Neuronal stem cell (in vitro differentiated cells): ENCODE measurements around the gene CAMTA1.

Source experiments
- DNase-seq: peaks from one replicate; pipeline ENCODE4 v3.0.0-alpha.2; 2013; ENCODE audit warnings: low spot score
- H2AFZ ChIP-seq: one replicate; pipeline ENCODE4 v1.6.1; 2013; ENCODE audit warnings: mild to moderate bottlenecking, low read length, inconsistent platforms
- H2AK5ac ChIP-seq: 2 replicates; pipeline ENCODE4 v1.6.1; 2013; ENCODE audit warnings: low read depth, mild to moderate bottlenecking, inconsistent platforms, low read length, moderate library complexity, mixed read lengths
- H2BK120ac ChIP-seq: 2 replicates; pipeline ENCODE4 v1.6.1; 2013; ENCODE audit warnings: low read depth, mild to moderate bottlenecking, inconsistent platforms, low read length, moderate library complexity, mixed read lengths
- H2BK12ac ChIP-seq: one replicate; pipeline ENCODE4 v1.6.1; 2013; ENCODE audit warnings: low read length, inconsistent platforms
- H2BK15ac ChIP-seq: 2 replicates; pipeline ENCODE4 v1.6.1; 2013; ENCODE audit warnings: mild to moderate bottlenecking, low read length, inconsistent platforms, mixed read lengths
- H2BK5ac ChIP-seq: one replicate; pipeline ENCODE4 v1.6.1; 2013; ENCODE audit warnings: inconsistent platforms, mild to moderate bottlenecking, low read length, moderate library complexity
- H3K14ac ChIP-seq: one replicate; pipeline ENCODE4 v1.6.1; 2013; ENCODE audit warnings: low read length, inconsistent platforms
- H3K18ac ChIP-seq: 2 replicates; pipeline ENCODE4 v1.6.1; 2013; ENCODE audit warnings: low read length, inconsistent platforms
- H3K23ac ChIP-seq: 2 replicates; pipeline ENCODE4 v1.6.1; 2013; ENCODE audit warnings: low read depth, mild to moderate bottlenecking, mixed read lengths, low read length, inconsistent platforms; ENCODE audit not compliant: poor library complexity
- H3K27ac ChIP-seq: replicated peaks from 3 replicates; pipeline ENCODE4 v1.5.1; 2013; ENCODE audit warnings: low read length, inconsistent platforms
- H3K27me3 ChIP-seq, 3 experiments: 2 replicates each; pipeline ENCODE4 v1.6.1; 2013; ENCODE audit warnings: low read length in 3 of 3, mild to moderate bottlenecking in 2 of 3, inconsistent platforms in 1 of 3, low read depth in 1 of 3, mixed read lengths in 1 of 3, moderate library complexity in 1 of 3; ENCODE audit not compliant: control insufficient read depth in 3 of 3, insufficient read depth in 3 of 3
- H3K36me3 ChIP-seq, 2 donors: replicated peaks in 1 of 2; 2 replicates each; pipeline ENCODE4 v1.6.1; 2013; ENCODE audit warnings: low read length in 2 of 2; ENCODE audit not compliant: control insufficient read depth in 2 of 2, insufficient read depth in 2 of 2
- H3K4ac ChIP-seq: 2 replicates; pipeline ENCODE4 v1.6.1; 2013; ENCODE audit warnings: inconsistent platforms, mild to moderate bottlenecking, low read length, moderate library complexity
- H3K4me1 ChIP-seq, 2 donors: 1 replicate in 1 of 2; 2 replicates in 1 of 2; pipeline ENCODE4 v1.6.1; 2013; ENCODE audit warnings: low read length in 2 of 2, low read depth in 1 of 2; ENCODE audit not compliant: control insufficient read depth in 2 of 2, insufficient read depth in 1 of 2
- H3K4me2 ChIP-seq: one replicate; pipeline ENCODE4 v1.6.1; 2013; ENCODE audit warnings: mild to moderate bottlenecking, low read length, inconsistent platforms; ENCODE audit not compliant: insufficient read depth, poor library complexity, severe bottlenecking
- H3K4me3 ChIP-seq, 2 donors: 2 replicates each; pipeline ENCODE4 v1.5.1; 2013; ENCODE audit warnings: low read length in 2 of 2, mild to moderate bottlenecking in 2 of 2, inconsistent platforms in 1 of 2, moderate library complexity in 1 of 2
- H3K79me1 ChIP-seq: one replicate; pipeline ENCODE4 v1.6.1; 2013; ENCODE audit warnings: low read depth, mild to moderate bottlenecking, inconsistent platforms, low read length, moderate library complexity
- H3K9ac ChIP-seq: one replicate; pipeline ENCODE4 v1.6.1; 2013; ENCODE audit warnings: mild to moderate bottlenecking, low read depth, low read length, inconsistent platforms; ENCODE audit not compliant: poor library complexity
- H3K9me3 ChIP-seq, 2 donors: replicated peaks in 1 of 2; 2 replicates each; pipeline versions ENCODE3 to v1.6.1; 2013; ENCODE audit warnings: low read length in 2 of 2, mild to moderate bottlenecking in 2 of 2, inconsistent platforms in 1 of 2, low read depth in 1 of 2, mixed read lengths in 1 of 2, moderate library complexity in 1 of 2; ENCODE audit not compliant: control insufficient read depth in 2 of 2, insufficient read depth in 1 of 2
- H4K8ac ChIP-seq: one replicate; pipeline ENCODE4 v1.6.1; 2013; ENCODE audit warnings: low read depth, mild to moderate bottlenecking, inconsistent platforms, low read length, moderate library complexity
- H4K91ac ChIP-seq: one replicate; pipeline ENCODE4 v1.6.1; 2013; ENCODE audit warnings: low read length, low read depth, mild to moderate bottlenecking, inconsistent platforms; ENCODE audit not compliant: poor library complexity
- WGBS, 2 donors: extraction: QIAGEN DNeasy Blood & Tissue Kit; methylation state at CpG; one replicate each; pipeline ENCODE4 v1.1.7; 2013; ENCODE audit warnings: missing lambda C conversion rate in 2 of 2, mixed read lengths in 1 of 2; ENCODE audit not compliant: insufficient read length in 2 of 2, insufficient replicate concordance in 1 of 2; ENCODE audit errors: extremely low coverage in 2 of 2; 5-methylcytosine and 5-hydroxymethylcytosine counted together

Gene CAMTA1

DNA sequence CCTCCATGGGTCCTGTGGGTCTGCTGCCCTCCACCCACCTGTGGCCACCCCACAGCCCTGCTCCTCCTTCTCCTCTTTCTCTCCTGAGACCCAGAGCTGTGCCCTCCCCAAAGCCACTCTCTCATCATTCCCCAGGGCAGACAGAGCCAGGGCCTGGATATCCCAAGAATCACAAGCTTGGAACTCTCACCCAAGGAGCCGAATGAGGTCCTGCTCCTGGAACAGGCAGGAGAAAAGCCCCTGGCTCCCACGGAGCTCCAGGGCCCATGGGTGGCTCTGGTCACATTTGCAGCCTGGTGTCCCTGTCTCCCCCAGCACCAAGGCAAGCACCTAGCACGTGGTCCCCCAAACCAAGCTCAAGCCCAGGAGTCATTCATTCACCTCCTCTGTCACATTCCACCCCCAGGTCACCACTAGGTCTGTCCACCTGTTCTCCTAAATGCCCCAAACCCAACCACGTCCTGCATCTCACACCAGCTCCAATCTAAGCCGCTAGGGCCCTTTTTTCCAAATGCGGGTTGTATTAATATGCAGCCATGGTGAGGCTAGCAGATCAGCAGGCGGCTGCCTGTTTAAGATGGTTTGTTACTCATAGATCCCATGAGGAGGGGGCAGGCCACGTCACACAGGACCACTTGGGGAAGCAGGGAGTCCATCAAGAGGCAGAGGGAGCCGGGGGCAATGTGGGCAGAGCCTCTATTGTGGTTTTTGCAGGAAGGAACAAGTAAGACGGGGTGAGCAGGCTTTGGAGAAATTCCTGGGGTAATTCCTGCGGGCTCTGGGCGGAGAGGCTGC lies 770.3 kb downstream of the CAMTA1 start:
- Histone ChIP-seq H2AK5ac (no peak overlapping the region), H3K36me3 (no peaks in the 10 kb centered on the region), H3K4me1 (peaks cover 0 to 3% of the 10 kb centered on the region in 2 donors), H3K18ac (peak overlapping the region; percentile 33), H2BK120ac (no peak overlapping the region), H3K14ac (no peak overlapping the region), H4K91ac (no peak overlapping the region), H3K9me3 (no peaks in the 10 kb centered on the region), H2BK15ac (no peak overlapping the region), H3K4me2 (no peak overlapping the region), H3K79me1 (no peaks in the 10 kb centered on the region), H4K8ac (no peak overlapping the region), H2BK5ac (no peak overlapping the region), H3K4me3 (no peak overlapping the region), H2BK12ac (no peak overlapping the region), H3K4ac (no peak overlapping the region), H3K27ac (no peak overlapping the region), H2AFZ (no peak overlapping the region), H3K27me3 (peaks cover 0 to 24% (median 0%) of the 10 kb centered on the region in 3 experiments), H3K9ac (no peak overlapping the region), H3K23ac (no peak overlapping the region)
- DNase-seq = no peak
- WGBS, 2 donors = no CpG with 5 or more reads among the region's 12 CpGs

DNA sequence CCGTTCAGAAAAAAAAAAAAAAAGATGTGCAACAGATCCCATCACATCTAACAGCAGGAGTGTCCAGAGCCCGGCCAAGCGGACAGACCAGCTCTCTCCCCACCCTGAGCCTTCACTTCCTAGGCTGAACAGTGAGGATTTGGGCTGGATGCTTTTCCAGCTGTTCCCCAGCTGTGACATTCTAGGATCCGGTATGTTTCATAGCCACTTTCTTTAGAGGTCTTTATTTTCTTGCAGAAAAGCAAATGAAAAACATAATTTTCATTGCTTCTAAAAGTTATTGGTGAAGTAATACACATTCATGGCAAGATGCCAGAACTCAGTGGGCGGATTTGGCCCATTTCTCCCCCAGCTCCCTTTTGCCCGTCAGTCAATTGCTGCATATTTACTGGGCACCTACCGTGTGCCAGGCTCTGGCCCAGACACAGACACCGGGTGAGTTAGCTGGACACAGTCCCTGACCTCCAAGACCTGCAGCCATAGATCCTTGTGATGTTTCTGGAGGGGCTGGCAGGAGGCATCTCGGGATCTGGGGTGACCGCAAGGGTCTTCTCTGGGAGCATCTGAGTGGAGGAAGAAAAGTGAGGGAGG lies 772.1 kb downstream of the CAMTA1 start:
- Histone ChIP-seq H3K4me3 (no peak overlapping the region), H3K4ac (no peak overlapping the region)
- no CpG with 5 or more reads among the region's 10 CpGs for WGBS, 2 donors

DNA sequence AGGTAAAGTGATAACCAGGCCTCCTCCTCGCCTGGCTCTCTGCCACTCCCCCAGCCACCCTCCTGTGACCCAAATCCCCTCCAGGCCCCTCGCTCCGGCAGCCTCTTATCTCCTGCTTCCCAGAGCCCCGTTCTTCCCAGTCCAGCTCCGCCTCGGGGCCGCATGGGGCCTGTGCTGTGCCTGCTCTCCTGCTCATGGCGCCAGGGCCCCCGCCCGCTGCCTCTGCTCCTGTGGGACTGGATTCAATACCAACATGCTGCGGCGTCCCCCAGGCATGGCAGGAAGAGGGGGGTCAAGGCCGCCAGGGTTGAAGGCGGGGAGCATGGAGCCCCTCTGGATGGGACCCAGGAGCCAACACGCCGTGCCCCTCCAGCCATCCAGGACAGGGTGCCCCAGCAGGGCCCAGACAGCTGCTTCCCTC lies 772.8 kb downstream of the CAMTA1 start:
- peak overlapping the region; percentile 10 for H2BK5ac ChIP-seq
- no peak overlapping the region for H3K4ac ChIP-seq
- no CpG with 5 or more reads among the region's 16 CpGs for WGBS, 2 donors
- H3K4me1 ChIP-seq = peaks cover 0 to 5% of the 10 kb centered on the region in 2 donors
- H3K9ac ChIP-seq = no peak overlapping the region
- H2BK12ac ChIP-seq = no peak overlapping the region
- H3K23ac ChIP-seq = peak overlapping the region; percentile 10
- H2AK5ac ChIP-seq = peak overlapping the region; percentile 38
- H3K4me2 ChIP-seq = no peak overlapping the region
- DNase-seq = no peak
- no peak overlapping the region for H2BK120ac ChIP-seq
- no peak overlapping the region for H3K4me3 ChIP-seq
- peak overlapping the region; percentile 59 for H3K18ac ChIP-seq
- H3K36me3 ChIP-seq = no peaks in the 10 kb centered on the region
- no peak overlapping the region for H3K27ac ChIP-seq
- no peaks in the 10 kb centered on the region for H3K79me1 ChIP-seq
- H3K27me3 ChIP-seq = peaks cover 0 to 29% (median 0%) of the 10 kb centered on the region in 3 experiments
- no peak overlapping the region for H2AFZ ChIP-seq
- H4K91ac ChIP-seq = no peak overlapping the region
- no peak overlapping the region for H2BK15ac ChIP-seq
- no peaks in the 10 kb centered on the region for H3K9me3 ChIP-seq
- H4K8ac ChIP-seq = no peak overlapping the region
- no peak overlapping the region for H3K14ac ChIP-seq

More for the DNA sequence above, 772.1 kb downstream of the CAMTA1 start:
- no peak overlapping the region for H4K8ac ChIP-seq
- H2BK5ac ChIP-seq = peak overlapping the region; percentile 10
- peaks cover 0 to 29% (median 0%) of the 10 kb centered on the region in 3 experiments for H3K27me3 ChIP-seq
- no peak for DNase-seq
- H2BK120ac ChIP-seq = no peak overlapping the region
- H2BK12ac ChIP-seq = no peak overlapping the region
- no peak overlapping the region for H3K9ac ChIP-seq
- no peak overlapping the region for H3K18ac ChIP-seq
- no peak overlapping the region for H3K4me2 ChIP-seq
- no peaks in the 10 kb centered on the region for H3K36me3 ChIP-seq
- no peak overlapping the region for H4K91ac ChIP-seq
- no peaks in the 10 kb centered on the region for H3K79me1 ChIP-seq
- no peak overlapping the region for H2BK15ac ChIP-seq
- H3K23ac ChIP-seq = no peak overlapping the region
- no peaks in the 10 kb centered on the region for H3K9me3 ChIP-seq
- no peak overlapping the region for H3K27ac ChIP-seq
- peak overlapping the region; percentile 38 for H2AK5ac ChIP-seq
- H3K4me1 ChIP-seq = peaks cover 0 to 5% of the 10 kb centered on the region in 2 donors
- no peak overlapping the region for H2AFZ ChIP-seq
- H3K14ac ChIP-seq = no peak overlapping the region

DNA sequence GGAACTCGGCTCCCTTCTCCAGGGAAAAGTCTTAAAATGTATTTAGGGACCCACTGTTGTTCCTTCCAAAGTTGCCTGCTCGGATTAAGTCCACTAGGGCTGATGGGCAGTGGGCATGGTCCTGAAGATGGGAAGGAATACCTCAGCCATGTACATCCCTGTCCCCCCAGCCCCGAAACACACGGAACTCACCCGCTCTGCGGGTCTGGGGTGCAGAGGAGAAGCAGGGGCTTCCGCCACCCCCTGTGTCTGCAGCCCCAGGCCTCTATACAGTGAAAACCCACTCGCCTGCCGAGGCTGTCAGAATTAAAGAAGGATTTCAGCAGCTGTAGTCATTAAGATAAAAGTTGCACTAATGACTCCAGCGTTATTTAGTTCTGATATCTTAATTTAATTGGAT lies 773.2 kb downstream of the CAMTA1 start:
- DNase-seq = no peak
- Histone ChIP-seq H3K4me1 (peaks cover 0 to 8% of the 10 kb centered on the region in 2 donors), H3K9ac (peak overlapping the region; percentile 13), H3K9me3 (no peaks in the 10 kb centered on the region), H3K18ac (peak overlapping the region; percentile 59), H2BK120ac (no peak overlapping the region), H2AK5ac (peak overlapping the region; percentile 38), H3K23ac (peak overlapping the region; percentile 10), H3K27me3 (peaks cover 0 to 29% (median 0%) of the 10 kb centered on the region in 3 experiments), H3K79me1 (no peaks in the 10 kb centered on the region), H3K14ac (no peak overlapping the region), H2BK15ac (no peak overlapping the region), H4K8ac (no peak overlapping the region), H3K36me3 (no peaks in the 10 kb centered on the region), H4K91ac (no peak overlapping the region), H2AFZ (no peak overlapping the region), H3K27ac (no peak overlapping the region), H3K4me3 (no peak overlapping the region), H2BK5ac (no peak overlapping the region), H3K4ac (no peak overlapping the region), H3K4me2 (no peak overlapping the region), H2BK12ac (no peak overlapping the region)
- WGBS, 2 donors = no CpG with 5 or more reads among the region's 10 CpGs
